Fibroblast of lung (primary cell): ENCODE data around the gene CERS6. TPM values are rescaled to one million over a fixed set of nuclear protein-coding genes. Genes with fewer than 3 reads are reported as not detected.

Experiments
- DNase-seq, 2 donors: peaks; one replicate each; pipeline versions ENCODE4 v3.0.0 to v3.0.0-alpha.2; 2010; ENCODE audit warnings: low read depth in 2 of 2
- H2AFZ ChIP-seq: 2 replicates; pipeline ENCODE4 v1.5.1; 2012; ENCODE audit warnings: low read length, control low read depth, inconsistent platforms
- H3K27ac ChIP-seq: 2 replicates; pipeline ENCODE4 v1.5.1; 2011; ENCODE audit warnings: low read length, control low read depth; ENCODE audit not compliant: insufficient read depth
- H3K27me3 ChIP-seq: 2 replicates; pipeline ENCODE4 v1.5.1; 2011; ENCODE audit warnings: mild to moderate bottlenecking, low read length; ENCODE audit not compliant: control insufficient read depth, insufficient read depth
- H3K36me3 ChIP-seq: 2 replicates; pipeline ENCODE4 v1.5.1; 2011; ENCODE audit warnings: low read length; ENCODE audit not compliant: control insufficient read depth, insufficient read depth
- H3K4me1 ChIP-seq: 2 replicates; pipeline ENCODE4 v1.5.1; 2011; ENCODE audit warnings: low read length; ENCODE audit not compliant: control insufficient read depth, insufficient read depth; ENCODE audit errors: extremely low read depth
- H3K4me2 ChIP-seq: 2 replicates; pipeline ENCODE4 v1.5.1; 2011; ENCODE audit warnings: low read length, control low read depth; ENCODE audit not compliant: insufficient read depth; ENCODE audit errors: extremely low read depth
- H3K4me3 ChIP-seq, 4 experiments: fragments of 200-600 bp in 1 of 4; sonication (generic) in 1 of 4; replicated peaks in 1 of 4; 2 replicates each; pipeline ENCODE4 v1.5.1; 2011 to 2016; ENCODE audit warnings: low read length in 4 of 4, low read depth in 3 of 4, mild to moderate bottlenecking in 3 of 4, control low read depth in 2 of 4, inconsistent platforms in 1 of 4, mixed read lengths in 1 of 4; ENCODE audit not compliant: insufficient read depth in 1 of 4; ENCODE audit errors: control extremely low read depth in 1 of 4
- H3K79me2 ChIP-seq: 2 replicates; pipeline ENCODE4 v1.5.1; 2012; ENCODE audit warnings: mild to moderate bottlenecking, low read length, inconsistent platforms; ENCODE audit not compliant: control insufficient read depth, insufficient read depth
- H3K9ac ChIP-seq: 2 replicates; pipeline ENCODE4 v1.5.1; 2011; ENCODE audit warnings: mild to moderate bottlenecking, low read length, control low read depth; ENCODE audit not compliant: insufficient read depth
- H3K9me3 ChIP-seq: 2 replicates; pipeline ENCODE4 v1.5.1; 2012; ENCODE audit warnings: low read depth, low read length; ENCODE audit not compliant: control insufficient read depth, insufficient read depth
- H4K20me1 ChIP-seq: 2 replicates; pipeline ENCODE4 v1.5.1; 2011; ENCODE audit warnings: low read length; ENCODE audit not compliant: control insufficient read depth, insufficient read depth; ENCODE audit errors: extremely low read depth
- CTCF ChIP-seq, 2 donors: IDR thresholded peaks in 1 of 2; conservative IDR thresholded peaks in 1 of 2; 1 replicate in 1 of 2; 2 replicates in 1 of 2; pipeline ENCODE4 v1.5.1; 2011 to 2012; ENCODE audit warnings: low read length in 2 of 2, control low read depth in 1 of 2, inconsistent platforms in 1 of 2, low read depth in 1 of 2, mild to moderate bottlenecking in 1 of 2
- EZH2 ChIP-seq: IDR thresholded peaks from 2 replicates; pipeline ENCODE4 v1.5.1; 2012; ENCODE audit warnings: low read length, control low read depth, mild to moderate bottlenecking; ENCODE audit errors: missing control alignments
- polyA plus RNA-seq, 2 donors: library from polyadenylated mRNA; depleted of rRNA in 1 of 2; stranded (reverse) in 1 of 2; unstranded in 1 of 2; fragments of >200 nt; gene quantifications; 2 replicates each; pipeline ENCODE4 v1.2.1, GENCODE V29; 2011 to 2012; ENCODE audit warnings: missing spikeins in 1 of 2
- total RNA-seq: library from RNA; depleted of rRNA; stranded (reverse); fragments of >200 nt; gene quantifications from 2 replicates; pipeline ENCODE4 v1.2.1, GENCODE V29; 2014

The CERS6 gene
- total and polyA plus RNA-seq, 2 donors (not counting 1 experiment from before 2014, with no cell fraction given): 7.2 to 16.5 TPM

DNA sequence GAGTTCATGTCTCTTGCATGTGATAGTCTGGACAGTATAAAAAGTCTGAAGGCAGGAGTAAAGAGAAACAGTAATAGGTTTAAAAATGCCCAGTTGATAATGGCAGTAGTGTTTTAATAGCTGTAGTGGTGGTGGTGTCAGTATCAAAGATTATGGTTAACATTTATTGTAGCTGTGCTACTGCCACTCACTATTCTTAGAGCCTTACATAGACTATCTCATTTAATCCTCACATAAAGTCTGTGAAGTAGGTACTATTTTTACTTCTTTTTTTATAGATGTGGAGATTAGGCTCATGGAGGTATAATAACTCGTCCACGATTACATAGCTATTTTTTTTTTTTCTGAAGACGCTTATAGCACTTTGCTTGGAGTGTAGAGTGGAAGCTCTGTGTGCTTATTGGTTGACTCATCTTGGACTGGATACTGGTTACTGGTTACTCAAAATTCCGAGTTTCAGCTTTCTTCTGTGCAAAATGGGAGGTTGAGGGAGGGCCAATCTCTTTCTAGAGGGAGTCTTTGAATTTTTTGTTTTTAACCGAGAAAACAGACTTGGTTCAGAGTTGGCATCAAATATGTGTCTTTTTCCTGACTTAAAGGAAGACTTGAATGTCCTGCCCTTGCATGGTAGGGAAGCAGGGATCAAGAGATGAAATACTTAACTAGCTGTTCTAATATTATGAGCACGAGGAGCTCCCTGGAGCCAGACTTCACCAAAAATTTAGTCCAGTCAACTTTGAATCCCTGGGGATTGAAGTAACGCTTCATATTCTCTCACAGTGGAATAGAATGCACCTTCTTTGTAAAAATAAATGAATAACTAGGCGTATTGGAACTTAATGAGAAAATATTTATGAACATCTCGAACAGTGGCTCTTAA, 27.1 kb downstream of the CERS6 start:
- no peak for DNase-seq
- H3K27ac ChIP-seq: no peak overlapping the region
- no peaks in the 10 kb centered on the region for H3K9me3 ChIP-seq
- no peak overlapping the region for H3K4me2 ChIP-seq
- no peaks in the 10 kb centered on the region for H3K4me1 ChIP-seq
- no peak overlapping the region for H2AFZ ChIP-seq
- no peak overlapping the region for H3K4me3 ChIP-seq
- no peaks in the 10 kb centered on the region for H3K79me2 ChIP-seq
- no peak overlapping the region for H3K9ac ChIP-seq
- H3K27me3 ChIP-seq: no peaks in the 10 kb centered on the region
- no peaks in the 10 kb centered on the region for H4K20me1 ChIP-seq
- TF ChIP-seq CTCF (conservative IDR thresholded peaks at IDR 0.05 in 1 of 2, IDR thresholded peaks at IDR 0.05 in 1 of 2; ENCODE audit: low read depth in 1 of 2, low read length in 2 of 2): no peak
- TF ChIP-seq EZH2: no peak
- no peaks in the 10 kb centered on the region for H3K36me3 ChIP-seq

GRCh38 chr2:168486477-168486876, 30.4 kb downstream of the CERS6 start:
- no peak overlapping the region for H3K4me3 ChIP-seq
- H3K36me3 ChIP-seq: no peaks in the 10 kb centered on the region
- H4K20me1 ChIP-seq: no peaks in the 10 kb centered on the region
- no peak overlapping the region for H3K27ac ChIP-seq
- H3K4me2 ChIP-seq: no peak overlapping the region
- H3K9me3 ChIP-seq: no peaks in the 10 kb centered on the region
- H3K79me2 ChIP-seq: no peaks in the 10 kb centered on the region
- H3K4me1 ChIP-seq: peaks cover 5% of the 10 kb centered on the region
- no peaks in the 10 kb centered on the region for H3K27me3 ChIP-seq
- no peak overlapping the region for H3K9ac ChIP-seq
- no peak for DNase-seq
- no peak overlapping the region for H2AFZ ChIP-seq
- no peak for TF ChIP-seq EZH2
- TF ChIP-seq CTCF (conservative IDR thresholded peaks at IDR 0.05 in 1 of 2, IDR thresholded peaks at IDR 0.05 in 1 of 2; ENCODE audit: low read depth in 1 of 2, low read length in 2 of 2): no peak

- Histone ChIP-seq H3K9ac (no peak overlapping the region), H2AFZ (peak overlapping the region; percentile 52), H3K27ac (peak overlapping the region; percentile 9), H3K27me3 (no peaks in the 10 kb centered on the region), H3K79me2 (no peaks in the 10 kb centered on the region), H3K9me3 (no peaks in the 10 kb centered on the region), H3K4me3 (peak overlapping the region in 1 of 4 experiments; percentile 10), H4K20me1 (no peaks in the 10 kb centered on the region), H3K4me2 (peak overlapping the region; percentile 82), H3K36me3 (no peaks in the 10 kb centered on the region), H3K4me1 (peaks cover 5% of the 10 kb centered on the region)
- DNase-seq: peak; percentile 49 to 66
- TF ChIP-seq EZH2 (no peak), CTCF (conservative IDR thresholded peaks at IDR 0.05 in 1 of 2, IDR thresholded peaks at IDR 0.05 in 1 of 2; ENCODE audit: low read depth in 1 of 2, low read length in 2 of 2) (no peak)
Observed at GRCh38 chr2:168490015-168490874, 34.2 kb downstream of the CERS6 start.
